Hypothalamus (tissue), 51 donors: ENCODE data around the gene PI16.

Experiments used
- DNase-seq, 51 donors: peaks; one replicate each; lab custom pipeline; 2025; lab: John Stamatoyannopoulos, UW

Gene PI16

GRCh38 chr6:37013516-37014491, 59.3 kb downstream of the PI16 start:
- DNase-seq: no peak
